HL-60 (cell line): Measurements from ENCODE around the gene KNSTRN.

ENCODE experiments used
- DNase-seq, 2 experiments: peaks; one replicate each; pipeline ENCODE4 v3.0.0-alpha.2; 2010 to 2020; ENCODE audit warnings: low read depth in 1 of 2, low spot score in 1 of 2
- H3K27ac ChIP-seq: fragments of 250-450 bp; sonication (Bioruptor Pico); replicated peaks from 2 replicates; pipeline ENCODE4 v1.5.1; 2020; ENCODE audit warnings: mild to moderate bottlenecking, moderate library complexity
- H3K27me3 ChIP-seq: fragments of 250-450 bp; sonication (Bioruptor Pico); 2 replicates; pipeline ENCODE4 v1.5.1; 2021; ENCODE audit warnings: mild to moderate bottlenecking, moderate library complexity; ENCODE audit not compliant: insufficient read depth, poor library complexity, severe bottlenecking
- H3K4me3 ChIP-seq: replicated peaks from 2 replicates; pipeline ENCODE4 v1.5.1; 2011; ENCODE audit warnings: mild to moderate bottlenecking, control low read depth, low read length; ENCODE audit not compliant: insufficient read depth
- CTCF ChIP-seq: IDR thresholded peaks from one replicate; pipeline ENCODE4 v1.5.1; 2011; ENCODE audit warnings: low read length, control low read depth, inconsistent platforms; ENCODE audit not compliant: insufficient read depth
- GABPA ChIP-seq: IDR thresholded peaks from 2 replicates; pipeline ENCODE4 v1.6.1; 2012; ENCODE audit warnings: low read depth
- POLR2AphosphoS5 ChIP-seq: IDR thresholded peaks from 2 replicates; pipeline ENCODE4 v1.6.1; 2012; ENCODE audit warnings: low read depth
- REST ChIP-seq: IDR thresholded peaks from 2 replicates; pipeline ENCODE4 v1.6.1; 2012; ENCODE audit warnings: low read depth; ENCODE audit not compliant: insufficient replicate concordance
- SPI1 ChIP-seq: IDR thresholded peaks from 2 replicates; pipeline ENCODE4 v1.6.1; 2012; ENCODE audit warnings: low read depth, mild to moderate bottlenecking, borderline replicate concordance

Gene KNSTRN

GRCh38 chr15:40344217-40344616, 38.3 kb upstream of the KNSTRN start:
- TF ChIP-seq SPI1 (no peak), CTCF (no peak), POLR2AphosphoS5 (no peak)
- Histone ChIP-seq H3K27me3 (no peaks in the 10 kb centered on the region), H3K4me3 (no peak overlapping the region), H3K27ac (no peak overlapping the region)
- DNase-seq, result no peak

- H3K4me3 ChIP-seq, result no peak overlapping the region
- no peaks in the 10 kb centered on the region for H3K27me3 ChIP-seq
- DNase-seq, result peak in 1 of 2 experiments; percentile 76
- H3K27ac ChIP-seq, result no peak overlapping the region
- TF ChIP-seq POLR2AphosphoS5 (no peak), CTCF (peak; percentile 94)
These were observed 37.8 kb upstream of the KNSTRN start for GRCh38 chr15:40344631-40345120.

- H3K4me3 ChIP-seq, result no peak overlapping the region
- H3K27ac ChIP-seq, result no peak overlapping the region
- H3K27me3 ChIP-seq, result no peaks in the 10 kb centered on the region
- TF ChIP-seq POLR2AphosphoS5 (no peak), CTCF (no peak), REST (no peak), SPI1 (no peak), GABPA (no peak)
- DNase-seq, result no peak
These were observed 37.2 kb upstream of the KNSTRN start for GRCh38 chr15:40345225-40345866.

- TF ChIP-seq SPI1, result no peak
- no peak for TF ChIP-seq REST
- TF ChIP-seq POLR2AphosphoS5, result no peak
- no peak for TF ChIP-seq GABPA
- TF ChIP-seq CTCF, result no peak
- DNase-seq, result no peak
- H3K27me3 ChIP-seq, result no peaks in the 10 kb centered on the region
- no peak overlapping the region for H3K4me3 ChIP-seq
- no peak overlapping the region for H3K27ac ChIP-seq
These were observed 36.5 kb upstream of the KNSTRN start for GRCh38 chr15:40345867-40346578.
